Upper lobe of right lung (tissue), 1 donor: ENCODE data around the gene COPS8. TPM values are rescaled to one million over a fixed set of nuclear protein-coding genes. Genes with fewer than 3 reads are reported as not detected.
A peak's percentile ranks its signal among the peaks of the same experiment; 100 is the strongest.

Experiments
- ATAC-seq: fragments of 200-7000 bp; cut with Tn5 transposase; one replicate; pipeline ENCODE4 v1.9.1; 2020; ENCODE audit warnings: mild to moderate bottlenecking, moderate library complexity
- DNase-seq: peaks from one replicate; pipeline ENCODE4 v3.0.0-alpha.2; 2020
- H3K27ac ChIP-seq: fragments of 200-600 bp; one replicate; pipeline ENCODE4 v1.8.0; 2022
- H3K27me3 ChIP-seq: fragments of 200-600 bp; one replicate; pipeline ENCODE4 v1.8.0; 2022; ENCODE audit warnings: mild to moderate bottlenecking
- H3K36me3 ChIP-seq: fragments of 200-600 bp; one replicate; pipeline ENCODE4 v1.8.0; 2022
- H3K4me1 ChIP-seq: fragments of 200-600 bp; one replicate; pipeline ENCODE4 v1.8.0; 2022
- H3K4me3 ChIP-seq: fragments of 200-600 bp; one replicate; pipeline ENCODE4 v1.8.0; 2022; ENCODE audit warnings: mild to moderate bottlenecking
- H3K9me3 ChIP-seq: fragments of 200-600 bp; one replicate; pipeline ENCODE4 v1.8.0; 2022
- intact Hi-C: fragments of 100-400 bp; cut with DNase I; formaldehyde crosslinking; loops from one replicate; pipeline ENCODE4 v1.11.0; 2022
- long read RNA-seq: library from polyadenylated mRNA; unstranded; transcript quantifications from one replicate; pipeline ENCODE4 v2.0.0, GENCODE V29; 2021
- total RNA-seq: library from RNA; stranded (reverse); fragmentation: NEBNext Ultra II Directional; extraction: Animal tissue kit (Norgen Biotek cat#: 25700); gene quantifications from one replicate; pipeline ENCODE4 v1.2.1, GENCODE V29; 2021
- TF ChIP-seq, protein P1 (sequence below): fragments of 200-600 bp; IDR thresholded peaks from one replicate; pipeline ENCODE4 v1.8.0; 2022; ENCODE audit warnings: antibody characterized with exemption
- donor health status: DM: no; HTN: yes; CAD: no; lungs with severe emphysema.

COPS8 gene
- 40.9 TPM for total RNA-seq
- long read RNA-seq, full-length matches to known transcripts, result 45 of 55 reads
- long read RNA-seq, partial matches to known transcripts, result 2 of 55 reads
- long read RNA-seq, other reads (novel, unspliced or antisense), result 8 of 55 reads

DNA sequence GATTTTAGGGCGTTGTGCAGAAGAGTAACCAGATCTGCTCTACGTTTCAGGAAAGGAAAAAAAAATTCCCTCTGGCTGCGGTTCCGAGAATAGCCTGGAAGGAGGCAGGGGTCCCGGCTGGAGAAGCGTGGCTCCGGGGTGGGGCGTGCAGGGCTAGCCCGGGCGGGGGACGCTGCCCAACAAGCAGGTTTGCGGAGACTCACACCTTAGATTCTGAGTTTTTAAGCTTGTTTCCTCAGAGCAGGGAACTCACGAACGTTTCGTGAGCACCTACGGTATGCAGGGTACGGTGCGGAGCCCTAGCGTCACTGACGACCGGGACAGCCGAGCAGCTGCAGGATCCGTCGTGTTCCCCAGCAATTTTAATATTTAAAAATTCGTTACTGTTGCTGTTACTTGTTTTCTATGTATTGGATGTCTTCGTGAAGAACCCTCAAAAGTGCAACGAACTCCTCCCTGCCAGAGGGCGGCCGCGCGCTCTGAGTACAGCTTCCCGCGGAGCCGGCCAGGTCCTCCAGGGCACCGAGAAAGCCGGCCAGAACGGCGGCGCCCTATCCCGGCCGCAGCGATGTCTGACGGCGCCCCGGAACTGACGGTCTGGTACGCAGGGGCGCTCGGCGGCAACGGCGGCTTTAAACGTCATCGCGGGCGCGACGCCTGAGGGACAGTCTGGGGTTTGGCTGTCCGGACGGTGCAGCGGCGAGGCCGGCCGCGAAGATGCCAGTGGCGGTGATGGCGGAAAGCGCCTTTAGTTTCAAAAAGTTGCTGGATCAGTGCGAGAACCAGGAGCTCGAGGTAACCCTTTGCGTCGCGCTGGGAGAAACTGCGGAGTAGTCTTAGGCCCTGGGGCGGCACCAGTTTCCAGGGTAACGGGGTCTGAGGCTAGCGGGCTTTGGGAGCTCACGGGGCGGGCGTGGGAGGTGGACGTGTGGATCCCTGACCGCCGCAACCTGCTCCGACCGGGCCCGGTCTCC is at the start of gene COPS8:
Gene COPS8, plus strand, starts transcription at position 642 of the 974 bp plus-strand sequence. Its CDS starts 76 bp downstream, at position 718.
- TF ChIP-seq, protein P1, sequence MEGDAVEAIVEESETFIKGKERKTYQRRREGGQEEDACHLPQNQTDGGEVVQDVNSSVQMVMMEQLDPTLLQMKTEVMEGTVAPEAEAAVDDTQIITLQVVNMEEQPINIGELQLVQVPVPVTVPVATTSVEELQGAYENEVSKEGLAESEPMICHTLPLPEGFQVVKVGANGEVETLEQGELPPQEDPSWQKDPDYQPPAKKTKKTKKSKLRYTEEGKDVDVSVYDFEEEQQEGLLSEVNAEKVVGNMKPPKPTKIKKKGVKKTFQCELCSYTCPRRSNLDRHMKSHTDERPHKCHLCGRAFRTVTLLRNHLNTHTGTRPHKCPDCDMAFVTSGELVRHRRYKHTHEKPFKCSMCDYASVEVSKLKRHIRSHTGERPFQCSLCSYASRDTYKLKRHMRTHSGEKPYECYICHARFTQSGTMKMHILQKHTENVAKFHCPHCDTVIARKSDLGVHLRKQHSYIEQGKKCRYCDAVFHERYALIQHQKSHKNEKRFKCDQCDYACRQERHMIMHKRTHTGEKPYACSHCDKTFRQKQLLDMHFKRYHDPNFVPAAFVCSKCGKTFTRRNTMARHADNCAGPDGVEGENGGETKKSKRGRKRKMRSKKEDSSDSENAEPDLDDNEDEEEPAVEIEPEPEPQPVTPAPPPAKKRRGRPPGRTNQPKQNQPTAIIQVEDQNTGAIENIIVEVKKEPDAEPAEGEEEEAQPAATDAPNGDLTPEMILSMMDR, result peak; percentile 31

DNA sequence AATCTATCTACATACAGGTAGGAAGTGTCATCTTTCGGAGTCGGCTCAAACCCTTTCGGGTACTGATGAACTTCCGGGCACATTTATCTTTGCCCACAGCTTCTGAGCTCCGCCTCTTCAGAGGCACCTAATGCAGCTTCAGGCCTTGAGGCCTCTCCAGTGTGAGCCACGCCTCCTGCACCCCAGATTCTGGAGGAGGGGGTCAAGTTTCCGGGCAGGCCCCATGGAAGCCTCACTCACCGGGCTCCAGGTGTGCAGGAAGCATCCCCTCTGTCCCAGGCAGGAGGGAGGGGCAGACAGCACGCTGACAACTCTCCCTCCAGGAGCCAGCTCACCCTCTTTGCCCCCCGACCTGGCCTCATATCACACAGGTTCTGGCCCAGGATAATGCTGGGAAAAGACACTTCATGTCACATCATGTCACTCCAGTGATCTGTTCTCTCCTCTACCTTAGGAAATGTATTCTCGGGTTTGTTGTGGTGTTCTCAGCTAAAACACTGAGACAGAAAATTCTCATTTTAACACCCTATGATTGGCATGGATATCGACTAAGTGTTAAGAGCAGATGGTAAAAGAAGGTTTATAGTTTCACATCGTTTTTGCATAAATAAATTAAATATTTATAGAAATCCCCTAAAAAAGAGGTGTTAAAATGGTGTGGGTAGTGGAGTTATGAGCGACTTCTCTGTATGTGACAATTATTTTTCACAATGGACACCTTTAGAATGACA is 46.2 kb upstream of the COPS8 start:
- Histone ChIP-seq H3K4me3 (no peak overlapping the region), H3K9me3 (no peaks in the 10 kb centered on the region), H3K4me1 (no peaks in the 10 kb centered on the region), H3K27ac (no peak overlapping the region), H3K27me3 (no peaks in the 10 kb centered on the region), H3K36me3 (no peaks in the 10 kb centered on the region)
- no peak for ATAC-seq
- DNase-seq, result no peak
- intact Hi-C loops, result no loop called here
- TF ChIP-seq, protein P1, result no peak

More for the DNA sequence above, at the start of gene COPS8:
- intact Hi-C loops, result no loop called here
- Histone ChIP-seq H3K9me3 (no peaks in the 10 kb centered on the region), H3K27ac (peak within 1 kb of the TSS; percentile 92), H3K4me1 (peaks cover 15% of the 10 kb centered on the region), H3K27me3 (no peaks in the 10 kb centered on the region), H3K4me3 (peak within 1 kb of the TSS; percentile 79), H3K36me3 (peaks cover 27% of the 10 kb centered on the region)
- ATAC-seq (peak; percentile 99), DNase-seq (peak; percentile 98)

DNA sequence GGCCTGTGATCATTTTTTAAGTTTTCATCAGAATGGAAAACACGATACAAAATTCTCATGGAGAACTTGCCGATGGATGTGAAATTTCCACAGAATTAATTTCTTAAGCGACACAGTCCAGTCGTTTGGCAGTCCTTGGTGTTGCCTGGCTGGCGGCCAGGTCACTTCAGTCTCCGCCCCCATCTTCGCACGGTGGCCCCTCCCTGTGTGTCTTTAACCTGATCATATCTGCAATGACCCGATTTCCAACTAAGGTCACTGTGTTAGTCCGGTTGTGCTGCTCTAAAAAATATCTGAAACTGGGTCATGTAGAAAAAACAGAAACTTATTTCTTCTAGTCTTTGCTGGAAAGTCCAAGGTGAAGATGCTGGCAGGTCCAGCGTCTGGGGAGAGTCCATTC is 44.5 kb upstream of the COPS8 start:
- Histone ChIP-seq H3K27ac (no peak overlapping the region), H3K36me3 (no peaks in the 10 kb centered on the region), H3K4me3 (no peak overlapping the region), H3K27me3 (no peaks in the 10 kb centered on the region), H3K9me3 (no peaks in the 10 kb centered on the region), H3K4me1 (no peaks in the 10 kb centered on the region)
- TF ChIP-seq, protein P1, result no peak
- intact Hi-C loops, result no loop called here
- DNase-seq, result no peak
- ATAC-seq, result no peak

DNA sequence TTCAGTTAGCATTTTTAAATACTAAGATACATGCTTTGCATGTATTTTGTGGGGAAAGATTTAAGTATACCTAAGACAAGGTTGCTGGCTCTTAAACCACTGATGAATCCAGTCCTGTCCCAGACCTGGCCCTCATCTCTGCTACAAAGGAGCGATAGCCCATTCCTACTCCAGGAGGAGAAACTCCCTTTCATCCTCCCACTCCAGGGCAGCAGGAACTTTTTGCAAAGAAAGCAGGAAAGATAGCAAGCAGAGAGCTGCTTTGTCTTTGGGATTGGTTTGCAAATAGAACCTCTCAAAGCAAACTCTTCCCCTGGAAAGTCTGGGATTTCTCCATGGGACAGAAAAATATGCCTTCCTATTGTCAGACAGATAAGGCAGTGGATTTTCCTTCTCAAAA is 43.6 kb upstream of the COPS8 start:
- no peak for ATAC-seq
- H3K36me3 ChIP-seq, result no peaks in the 10 kb centered on the region
- TF ChIP-seq, protein P1, result no peak
- H3K9me3 ChIP-seq, result no peaks in the 10 kb centered on the region
- DNase-seq, result no peak
- H3K27ac ChIP-seq, result no peak overlapping the region
- H3K4me1 ChIP-seq, result no peaks in the 10 kb centered on the region
- intact Hi-C loops, result no loop called here
- no peaks in the 10 kb centered on the region for H3K27me3 ChIP-seq
- H3K4me3 ChIP-seq, result no peak overlapping the region

DNA sequence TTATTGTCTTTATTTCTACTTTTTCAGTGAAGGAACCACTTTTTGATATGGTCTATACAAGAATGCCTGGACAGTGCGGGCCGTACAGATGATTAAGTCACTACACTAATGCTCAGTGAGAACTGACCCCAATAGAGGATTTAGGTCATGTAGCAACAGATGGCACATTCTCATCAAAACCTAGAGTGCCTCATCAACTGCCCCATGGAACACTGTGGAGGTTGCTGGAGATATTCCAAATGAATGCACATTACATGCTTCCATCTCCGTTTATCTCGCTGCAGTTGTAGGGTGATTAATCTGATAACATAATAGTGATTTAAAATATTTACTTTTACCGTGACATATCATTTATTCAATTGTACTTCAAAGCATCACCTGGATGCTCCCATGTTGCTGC is 41.8 kb upstream of the COPS8 start:
- Histone ChIP-seq H3K4me1 (no peaks in the 10 kb centered on the region), H3K27ac (no peak overlapping the region), H3K4me3 (no peak overlapping the region), H3K27me3 (no peaks in the 10 kb centered on the region), H3K36me3 (no peaks in the 10 kb centered on the region), H3K9me3 (no peaks in the 10 kb centered on the region)
- no peak for DNase-seq
- TF ChIP-seq, protein P1, result no peak
- no peak for ATAC-seq
- intact Hi-C loops, result no loop called here
